ENCODE results near the gene UBN1. TPM values are rescaled to one million over a fixed set of nuclear protein-coding genes. Genes with fewer than 3 reads are reported as not detected.

Gene UBN1
- total and polyA plus RNA-seq, 2 donors (not counting 3 experiments of a cell fraction or from before 2014, with no cell fraction given): 26.0 to 44.8 TPM

GRCh38 chr16:4882633-4883285, 35.5 kb downstream of the UBN1 start:
- Histone ChIP-seq H3K4me3 (replicated peaks in 1 of 3; ENCODE audit: insufficient read depth in 1 of 3, low read depth in 1 of 3, low read length in 3 of 3) (no peak overlapping the region), H3K4me2 (ENCODE audit: insufficient read depth, low read length) (no peak overlapping the region), H3K9me1 (replicated peaks; ENCODE audit: control insufficient read depth, extremely low read depth, insufficient read depth, low read length) (no peaks in the 10 kb centered on the region), H3K27ac (ENCODE audit: insufficient read depth, low read depth, low read length) (no peak overlapping the region), H3K9me3 (replicated peaks; ENCODE audit: control insufficient read depth, insufficient read depth, low read length) (no peaks in the 10 kb centered on the region), H3K79me2 (ENCODE audit: control insufficient read depth, insufficient read depth, low read length) (no peaks in the 10 kb centered on the region), H4K20me1 (replicated peaks; ENCODE audit: control insufficient read depth, extremely low read depth, insufficient read depth, low read length) (no peaks in the 10 kb centered on the region), H3K27me3 (ENCODE audit: control insufficient read depth in 2 of 2, insufficient read depth in 2 of 2, low read length in 2 of 2) (no peaks in the 10 kb centered on the region), H3K4me1 (ENCODE audit: control insufficient read depth, extremely low read depth, insufficient read depth, low read length) (no peaks in the 10 kb centered on the region), H3K9ac (replicated peaks; ENCODE audit: extremely low read depth, insufficient read depth, low read length) (no peak overlapping the region), H3K36me3 (ENCODE audit: control insufficient read depth in 2 of 2, extremely low read depth in 1 of 2, insufficient read depth in 2 of 2, low read length in 2 of 2) (peaks cover 24 to 70% of the 10 kb centered on the region in 2 experiments), H2AFZ (ENCODE audit: low read depth, low read length) (no peak overlapping the region)
- ChIA-PET CTCF (no interaction called here), POLR2A (no interaction called here)
- no TSS peak for BruUV-seq (replicated peaks)
- FAIRE-seq (no peak), DNase-seq (ENCODE audit: low read depth, low spot score) (no peak)
- dilution Hi-C loops (cut with MboI; ENCODE audit: extremely low pct_ligation_motif_present, low sequenced_read_pairs) (no loop called here), intact Hi-C loops (cut with micrococcal nuclease) (no loop called here)
- TF ChIP-seq CTCF (IDR thresholded peaks at IDR 0.05; ENCODE audit: extremely low read depth in 1 of 2, insufficient read depth in 1 of 2, low read depth in 1 of 2, low read length in 2 of 2) (no peak), MYC (IDR thresholded peaks at IDR 0.05; ENCODE audit: low read depth, low read length) (no peak), FOS (IDR thresholded peaks at IDR 0.05; ENCODE audit: borderline replicate concordance, insufficient read depth, low read length) (no peak), MAX (IDR thresholded peaks at IDR 0.05; ENCODE audit: insufficient read depth, insufficient read length) (no peak), GATA2 (IDR thresholded peaks at IDR 0.05; ENCODE audit: insufficient read depth, insufficient read length, low read depth, low read length) (no peak), POLR2A (IDR thresholded peaks at IDR 0.05; ENCODE audit: low read depth, low read length) (no peak), EZH2 (IDR thresholded peaks at IDR 0.05; ENCODE audit: borderline replicate concordance, low read depth, low read length, severe bottlenecking) (no peak), JUN (IDR thresholded peaks at IDR 0.05; ENCODE audit: borderline replicate concordance, insufficient read depth, insufficient read length, low read depth) (no peak), POLR2AphosphoS5 (IDR thresholded peaks at IDR 0.05; ENCODE audit: insufficient read depth, low read depth, low read length) (no peak)

All from endothelial cell of umbilical vein (primary cell).